Measurements from ENCODE around the gene HOXC10.

GRCh38 chr12:54032086-54032619, 47.2 kb downstream of the HOXC10 start:
- TF ChIP-seq CTCF (optimal IDR thresholded peaks at IDR 0.05 in 1 of 3, IDR thresholded peaks at IDR 0.05 in 1 of 3, conservative IDR thresholded peaks at IDR 0.05 in 1 of 3; ENCODE audit: extremely low read depth in 1 of 3, insufficient read depth in 2 of 3, low read length in 3 of 3) (no peak), EZH2 (IDR thresholded peaks at IDR 0.05; ENCODE audit: low read length) (no peak)

Measured in keratinocyte (primary cell).